ENCODE results near the gene ZNF385A. TPM values are rescaled to one million over a fixed set of nuclear protein-coding genes. Genes with fewer than 3 reads are reported as not detected.

Gene ZNF385A
- total RNA-seq, 1 donor from 2014 or later, result 15.6 TPM

GRCh38 chr12:54398995-54399793 lies 14.7 kb upstream of the ZNF385A start:
- Mint-ChIP-seq H3K27me3 (no peaks in the 10 kb centered on the region), H3K4me3 (ENCODE audit: low read depth) (no peak overlapping the region), H3K36me3 (ENCODE audit: insufficient read depth) (peaks cover 14% of the 10 kb centered on the region), H3K4me1 (ENCODE audit: low read depth) (no peaks in the 10 kb centered on the region), H3K27ac (no peak overlapping the region), H3K9me3 (ENCODE audit: low read depth) (no peaks in the 10 kb centered on the region)
- peak; percentile 98 for TF ChIP-seq CTCF (IDR thresholded peaks at IDR 0.05; ENCODE audit: unreplicated experiment)
- peak; percentile 92 for DNase-seq (ENCODE audit: low spot score, unreplicated experiment)

GRCh38 chr12:54398218-54398617 lies 13.7 kb upstream of the ZNF385A start:
- no peak overlapping the region for H3K27ac Mint-ChIP-seq
- DNase-seq (ENCODE audit: low spot score, unreplicated experiment), result no peak
- no peak for TF ChIP-seq CTCF (IDR thresholded peaks at IDR 0.05; ENCODE audit: unreplicated experiment)
- no peaks in the 10 kb centered on the region for H3K27me3 Mint-ChIP-seq
- H3K4me1 Mint-ChIP-seq (ENCODE audit: low read depth), result no peaks in the 10 kb centered on the region
- peaks cover 14% of the 10 kb centered on the region for H3K36me3 Mint-ChIP-seq (ENCODE audit: insufficient read depth)
- H3K4me3 Mint-ChIP-seq (ENCODE audit: low read depth), result no peak overlapping the region
- H3K9me3 Mint-ChIP-seq (ENCODE audit: low read depth), result no peaks in the 10 kb centered on the region

- no peaks in the 10 kb centered on the region for H3K27me3 Mint-ChIP-seq
- no peaks in the 10 kb centered on the region for H3K9me3 Mint-ChIP-seq (ENCODE audit: low read depth)
- no peak for TF ChIP-seq CTCF (IDR thresholded peaks at IDR 0.05; ENCODE audit: unreplicated experiment)
- peaks cover 2% of the 10 kb centered on the region for H3K4me1 Mint-ChIP-seq (ENCODE audit: low read depth)
- no peak overlapping the region for H3K4me3 Mint-ChIP-seq (ENCODE audit: low read depth)
- H3K27ac Mint-ChIP-seq, result no peak overlapping the region
- no peak for DNase-seq (ENCODE audit: low spot score, unreplicated experiment)
- H3K36me3 Mint-ChIP-seq (ENCODE audit: insufficient read depth), result peaks cover 13% of the 10 kb centered on the region
Measured at GRCh38 chr12:54397157-54397556, 12.6 kb upstream of the ZNF385A start.

GRCh38 chr12:54395545-54395944 lies 11.0 kb upstream of the ZNF385A start:
- Mint-ChIP-seq H3K36me3 (ENCODE audit: insufficient read depth) (peaks cover 11% of the 10 kb centered on the region), H3K27me3 (peaks cover 4% of the 10 kb centered on the region), H3K9me3 (ENCODE audit: low read depth) (no peaks in the 10 kb centered on the region), H3K27ac (no peak overlapping the region), H3K4me1 (ENCODE audit: low read depth) (peaks cover 3% of the 10 kb centered on the region), H3K4me3 (ENCODE audit: low read depth) (no peak overlapping the region)
- no peak for TF ChIP-seq CTCF (IDR thresholded peaks at IDR 0.05; ENCODE audit: unreplicated experiment)
- no peak for DNase-seq (ENCODE audit: low spot score, unreplicated experiment)

- no peaks in the 10 kb centered on the region for H3K9me3 Mint-ChIP-seq (ENCODE audit: low read depth)
- TF ChIP-seq CTCF (IDR thresholded peaks at IDR 0.05; ENCODE audit: unreplicated experiment), result no peak
- peaks cover 5% of the 10 kb centered on the region for H3K4me1 Mint-ChIP-seq (ENCODE audit: low read depth)
- peaks cover 4% of the 10 kb centered on the region for H3K27me3 Mint-ChIP-seq
- DNase-seq (ENCODE audit: low spot score, unreplicated experiment), result no peak
- H3K36me3 Mint-ChIP-seq (ENCODE audit: insufficient read depth), result peaks cover 11% of the 10 kb centered on the region
- no peak overlapping the region for H3K4me3 Mint-ChIP-seq (ENCODE audit: low read depth)
- no peak overlapping the region for H3K27ac Mint-ChIP-seq
Measured at GRCh38 chr12:54394986-54395385, 10.5 kb upstream of the ZNF385A start.
